ENCODE results near the gene CRLF2.

CRLF2 gene

GRCh38 chrX:1226249-1226648 is 13.8 kb upstream of the CRLF2 start:
- in situ Hi-C loops (cut with HindIII; ENCODE audit: low pct_unique_long_range_greater_than_20kb, low sequenced_read_pairs), result no loop called here
- no peak for TF ChIP-seq JUND (IDR thresholded peaks at IDR 0.05; ENCODE audit: low read depth)
- DNase-seq (ENCODE audit: low read depth in 1 of 2, low spot score in 1 of 2), result no peak

- no peak for DNase-seq (ENCODE audit: low read depth in 1 of 2, low spot score in 1 of 2)
- no peak for TF ChIP-seq JUND (IDR thresholded peaks at IDR 0.05; ENCODE audit: low read depth)
- in situ Hi-C loops (cut with HindIII; ENCODE audit: low pct_unique_long_range_greater_than_20kb, low sequenced_read_pairs), result no loop called here
Measured at GRCh38 chrX:1224954-1225353, 12.5 kb upstream of the CRLF2 start.

GRCh38 chrX:1223242-1223600 is 10.8 kb upstream of the CRLF2 start:
- in situ Hi-C loops (cut with HindIII; ENCODE audit: low pct_unique_long_range_greater_than_20kb, low sequenced_read_pairs), result no loop called here
- TF ChIP-seq JUND (IDR thresholded peaks at IDR 0.05; ENCODE audit: low read depth), result no peak
- DNase-seq (ENCODE audit: low read depth in 1 of 2, low spot score in 1 of 2), result no peak

- TF ChIP-seq JUND (IDR thresholded peaks at IDR 0.05; ENCODE audit: low read depth), result no peak
- in situ Hi-C loops (cut with HindIII; ENCODE audit: low pct_unique_long_range_greater_than_20kb, low sequenced_read_pairs), result no loop called here
- DNase-seq (ENCODE audit: low read depth in 1 of 2, low spot score in 1 of 2), result peak in 1 of 2 experiments; percentile 42
Measured at GRCh38 chrX:1222531-1223241, 10.2 kb upstream of the CRLF2 start.

- TF ChIP-seq JUND (IDR thresholded peaks at IDR 0.05; ENCODE audit: low read depth), result no peak
- DNase-seq (ENCODE audit: low read depth in 1 of 2, low spot score in 1 of 2), result no peak
- in situ Hi-C loops (cut with HindIII; ENCODE audit: low pct_unique_long_range_greater_than_20kb, low sequenced_read_pairs), result no loop called here
Measured at GRCh38 chrX:1221296-1221845, 8.9 kb upstream of the CRLF2 start.

GRCh38 chrX:1218286-1218685 is 5.8 kb upstream of the CRLF2 start:
- no peak for DNase-seq (ENCODE audit: low read depth in 1 of 2, low spot score in 1 of 2)
- TF ChIP-seq JUND (IDR thresholded peaks at IDR 0.05; ENCODE audit: low read depth), result no peak
- in situ Hi-C loops (cut with HindIII; ENCODE audit: low pct_unique_long_range_greater_than_20kb, low sequenced_read_pairs), result no loop called here

- DNase-seq (ENCODE audit: low read depth in 1 of 2, low spot score in 1 of 2), result peak in 1 of 2 experiments; percentile 25
- in situ Hi-C loops (cut with HindIII; ENCODE audit: low pct_unique_long_range_greater_than_20kb, low sequenced_read_pairs), result no loop called here
- no peak for TF ChIP-seq JUND (IDR thresholded peaks at IDR 0.05; ENCODE audit: low read depth)
Measured at GRCh38 chrX:1215123-1215823, 2.8 kb upstream of the CRLF2 start.

- DNase-seq (ENCODE audit: low read depth in 1 of 2, low spot score in 1 of 2), result no peak
- in situ Hi-C loops (cut with HindIII; ENCODE audit: low pct_unique_long_range_greater_than_20kb, low sequenced_read_pairs), result no loop called here
- no peak for TF ChIP-seq JUND (IDR thresholded peaks at IDR 0.05; ENCODE audit: low read depth)
Measured at GRCh38 chrX:1213971-1214370, 1.5 kb upstream of the CRLF2 start.

- no peak for TF ChIP-seq JUND (IDR thresholded peaks at IDR 0.05; ENCODE audit: low read depth)
- in situ Hi-C loops (cut with HindIII; ENCODE audit: low pct_unique_long_range_greater_than_20kb, low sequenced_read_pairs), result no loop called here
- DNase-seq (ENCODE audit: low read depth in 1 of 2, low spot score in 1 of 2), result no peak
Measured at GRCh38 chrX:1210844-1211243, 1.6 kb downstream of the CRLF2 start.

- in situ Hi-C loops (cut with HindIII; ENCODE audit: low pct_unique_long_range_greater_than_20kb, low sequenced_read_pairs), result no loop called here
- no peak for TF ChIP-seq JUND (IDR thresholded peaks at IDR 0.05; ENCODE audit: low read depth)
- no peak for DNase-seq (ENCODE audit: low read depth in 1 of 2, low spot score in 1 of 2)
Measured at GRCh38 chrX:1207496-1208025, 4.9 kb downstream of the CRLF2 start.

- in situ Hi-C loops (cut with HindIII; ENCODE audit: low pct_unique_long_range_greater_than_20kb, low sequenced_read_pairs), result no loop called here
- DNase-seq (ENCODE audit: low read depth in 1 of 2, low spot score in 1 of 2), result peak in 1 of 2 experiments; percentile 92
- TF ChIP-seq JUND (IDR thresholded peaks at IDR 0.05; ENCODE audit: low read depth), result no peak
Measured at GRCh38 chrX:1205681-1206611, 6.5 kb downstream of the CRLF2 start.

- no peak for TF ChIP-seq JUND (IDR thresholded peaks at IDR 0.05; ENCODE audit: low read depth)
- in situ Hi-C loops (cut with HindIII; ENCODE audit: low pct_unique_long_range_greater_than_20kb, low sequenced_read_pairs), result no loop called here
- no peak for DNase-seq (ENCODE audit: low read depth in 1 of 2, low spot score in 1 of 2)
Measured at GRCh38 chrX:1202251-1202650, 10.2 kb downstream of the CRLF2 start.
